Suprapubic skin (tissue), 4 donors: Measurements from ENCODE around the gene USHBP1. TPM values are rescaled to one million over a fixed set of nuclear protein-coding genes. Genes with fewer than 3 reads are reported as not detected.
A peak's percentile ranks its signal among the peaks of the same experiment; 100 is the strongest.

Experiments
- DNase-seq, 2 donors: peaks; one replicate each; pipeline ENCODE4 v3.0.0-alpha.2; 2019; ENCODE audit warnings: low spot score in 2 of 2
- H3K27ac ChIP-seq: fragments of 200-600 bp; sonication (generic); one replicate; pipeline ENCODE4 v1.5.1; 2019
- H3K27me3 ChIP-seq: fragments of 200-600 bp; sonication (generic); one replicate; pipeline ENCODE4 v1.5.1; 2019
- H3K36me3 ChIP-seq: fragments of 200-600 bp; sonication (generic); one replicate; pipeline ENCODE4 v1.5.1; 2019
- H3K4me1 ChIP-seq: fragments of 200-600 bp; sonication (generic); one replicate; pipeline ENCODE4 v1.5.1; 2019
- H3K4me3 ChIP-seq: fragments of 200-600 bp; sonication (generic); one replicate; pipeline ENCODE4 v1.5.1; 2019; ENCODE audit warnings: mild to moderate bottlenecking
- H3K9me3 ChIP-seq: fragments of 200-600 bp; sonication (generic); one replicate; pipeline ENCODE4 v1.5.1; 2019
- EP300 ChIP-seq: sonication (generic); formaldehyde crosslinking; IDR thresholded peaks from one replicate; pipeline ENCODE4 v1.6.1; 2017; ENCODE audit warnings: antibody characterized with exemption
- POLR2A ChIP-seq, 2 donors: fragments of 450-650 bp; IDR thresholded peaks; one replicate each; pipeline ENCODE4 v1.6.1; 2017; ENCODE audit warnings: antibody characterized with exemption in 2 of 2, mild to moderate bottlenecking in 2 of 2, moderate library complexity in 2 of 2
- POLR2AphosphoS5 ChIP-seq, 3 donors: sonication (generic); formaldehyde crosslinking; IDR thresholded peaks; one replicate each; pipeline ENCODE4 v1.6.1; 2017; ENCODE audit warnings: antibody characterized with exemption in 3 of 3
- WGBS: methylation state at CpG from one replicate; pipeline ENCODE4 v1.1.5; 2018; 5-methylcytosine and 5-hydroxymethylcytosine counted together
- total RNA-seq, 4 donors: library from RNA; depleted of rRNA; stranded (reverse); fragments of >200 nt; gene quantifications; one replicate each; pipeline ENCODE4 v1.1.0, GENCODE V29; 2016
- TF ChIP-seq, protein P1 (sequence below), 2 donors: fragments of 200-600 bp in 1 of 2; fragments of 450-650 bp in 1 of 2; sonication (generic) in 1 of 2; IDR thresholded peaks; one replicate each; pipeline ENCODE4 v1.5.1; 2016 to 2019; ENCODE audit warnings: antibody characterized with exemption in 2 of 2, mild to moderate bottlenecking in 1 of 2, moderate library complexity in 1 of 2

The USHBP1 gene
- total RNA-seq, 4 donors from 2014 or later: 1.2 to 8.4 (median 2.1) TPM

GRCh38 chr19:17235971-17236777 lies 28.4 kb downstream of the USHBP1 start:
- Histone ChIP-seq H3K27me3 (no peaks in the 10 kb centered on the region), H3K4me3 (peak overlapping the region; percentile 59), H3K4me1 (peaks cover 30% of the 10 kb centered on the region), H3K9me3 (no peaks in the 10 kb centered on the region), H3K27ac (peak overlapping the region; percentile 40), H3K36me3 (peaks cover 45% of the 10 kb centered on the region)
- 9% methylated on average over 17 of the region's 27 CpGs for WGBS
- TF ChIP-seq POLR2A (IDR thresholded peaks at IDR 0.05): no peak
- no peak for TF ChIP-seq EP300
- TF ChIP-seq, protein P1, sequence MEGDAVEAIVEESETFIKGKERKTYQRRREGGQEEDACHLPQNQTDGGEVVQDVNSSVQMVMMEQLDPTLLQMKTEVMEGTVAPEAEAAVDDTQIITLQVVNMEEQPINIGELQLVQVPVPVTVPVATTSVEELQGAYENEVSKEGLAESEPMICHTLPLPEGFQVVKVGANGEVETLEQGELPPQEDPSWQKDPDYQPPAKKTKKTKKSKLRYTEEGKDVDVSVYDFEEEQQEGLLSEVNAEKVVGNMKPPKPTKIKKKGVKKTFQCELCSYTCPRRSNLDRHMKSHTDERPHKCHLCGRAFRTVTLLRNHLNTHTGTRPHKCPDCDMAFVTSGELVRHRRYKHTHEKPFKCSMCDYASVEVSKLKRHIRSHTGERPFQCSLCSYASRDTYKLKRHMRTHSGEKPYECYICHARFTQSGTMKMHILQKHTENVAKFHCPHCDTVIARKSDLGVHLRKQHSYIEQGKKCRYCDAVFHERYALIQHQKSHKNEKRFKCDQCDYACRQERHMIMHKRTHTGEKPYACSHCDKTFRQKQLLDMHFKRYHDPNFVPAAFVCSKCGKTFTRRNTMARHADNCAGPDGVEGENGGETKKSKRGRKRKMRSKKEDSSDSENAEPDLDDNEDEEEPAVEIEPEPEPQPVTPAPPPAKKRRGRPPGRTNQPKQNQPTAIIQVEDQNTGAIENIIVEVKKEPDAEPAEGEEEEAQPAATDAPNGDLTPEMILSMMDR (IDR thresholded peaks at IDR 0.05): no peak
- no peak for TF ChIP-seq POLR2AphosphoS5 (IDR thresholded peaks at IDR 0.05)
- DNase-seq: no peak

DNA sequence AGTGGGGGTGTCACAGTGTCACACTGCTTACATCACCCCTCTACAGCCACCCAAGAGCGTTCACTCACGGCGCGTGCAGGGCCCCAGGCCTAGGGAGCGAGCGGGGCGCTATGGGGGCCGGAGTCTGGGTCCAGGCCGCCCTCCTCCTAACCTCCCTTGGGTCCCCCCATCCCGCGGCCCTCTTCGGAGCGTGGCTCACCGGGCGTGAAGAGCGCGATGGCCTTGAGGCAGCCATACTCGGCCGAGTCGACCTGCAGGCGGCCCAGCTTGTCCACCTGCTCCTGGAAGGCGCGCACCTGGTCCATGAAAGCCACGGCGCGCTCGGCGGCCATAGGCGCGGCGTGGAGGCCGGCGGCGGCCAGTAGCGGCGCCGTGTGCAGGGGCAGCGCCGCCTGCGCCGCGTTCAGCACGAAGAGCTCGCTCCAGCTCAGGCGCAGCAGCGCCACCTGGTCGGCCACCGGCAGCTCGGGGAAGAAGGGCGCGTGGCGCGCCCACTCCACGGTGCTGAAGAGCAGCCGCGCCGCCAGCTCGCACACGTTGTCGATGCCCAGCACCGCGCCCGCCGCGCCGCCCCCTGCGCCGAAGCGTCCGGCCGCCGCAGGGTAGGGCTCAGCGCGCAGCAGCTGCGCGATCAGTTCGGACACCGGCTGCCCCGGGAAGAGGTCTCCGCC lies 29.1 kb downstream of the USHBP1 start:
- peak overlapping the region; percentile 40 for H3K27ac ChIP-seq
- peaks cover 30% of the 10 kb centered on the region for H3K4me1 ChIP-seq
- WGBS: no CpG with 5 or more reads among the region's 80 CpGs
- peaks cover 37% of the 10 kb centered on the region for H3K36me3 ChIP-seq
- TF ChIP-seq EP300 (no peak), POLR2A (IDR thresholded peaks at IDR 0.05) (no peak), POLR2AphosphoS5 (IDR thresholded peaks at IDR 0.05) (no peak)
- TF ChIP-seq, protein P1 (IDR thresholded peaks at IDR 0.05): peak; percentile 19 to 62
- DNase-seq: no peak
- peak overlapping the region; percentile 59 for H3K4me3 ChIP-seq
- H3K27me3 ChIP-seq: no peaks in the 10 kb centered on the region
- H3K9me3 ChIP-seq: no peaks in the 10 kb centered on the region

GRCh38 chr19:17234911-17235299 lies 29.6 kb downstream of the USHBP1 start:
- TF ChIP-seq, protein P1 (IDR thresholded peaks at IDR 0.05): no peak
- no peak for DNase-seq
- WGBS: 19% methylated on average over 7 of the region's 11 CpGs
- Histone ChIP-seq H3K4me1 (peaks cover 30% of the 10 kb centered on the region), H3K9me3 (no peaks in the 10 kb centered on the region), H3K4me3 (peak overlapping the region; percentile 59), H3K36me3 (peaks cover 32% of the 10 kb centered on the region), H3K27ac (peak overlapping the region; percentile 40), H3K27me3 (no peaks in the 10 kb centered on the region)

DNA sequence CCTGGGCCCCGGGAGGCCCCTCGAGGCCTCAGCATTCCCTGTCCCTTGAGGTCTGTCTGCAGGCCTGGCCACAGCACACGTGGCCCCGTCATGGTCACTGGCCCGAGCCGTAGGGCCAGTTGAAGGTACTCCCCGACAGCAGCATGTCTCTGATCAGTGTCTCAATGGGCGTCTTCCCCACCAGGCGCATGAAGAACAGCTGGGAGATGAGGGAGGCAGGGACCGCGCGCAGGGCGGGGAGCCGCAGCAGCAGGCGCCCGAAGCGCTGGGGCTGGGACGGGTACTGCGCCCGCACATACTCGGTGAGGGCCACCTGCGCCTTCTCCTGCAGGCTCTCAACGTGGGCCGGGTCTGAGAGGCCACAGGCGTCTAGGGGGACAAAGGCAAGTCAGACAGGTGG lies 32.3 kb downstream of the USHBP1 start:
- DNase-seq: no peak
- Histone ChIP-seq H3K4me1 (peaks cover 35% of the 10 kb centered on the region), H3K27me3 (no peaks in the 10 kb centered on the region), H3K27ac (no peak overlapping the region), H3K36me3 (peaks cover 23% of the 10 kb centered on the region), H3K9me3 (no peaks in the 10 kb centered on the region), H3K4me3 (no peak overlapping the region)
- WGBS: 87% methylated on average over 24 of the region's 25 CpGs
- TF ChIP-seq POLR2AphosphoS5 (IDR thresholded peaks at IDR 0.05): no peak
- TF ChIP-seq POLR2A (IDR thresholded peaks at IDR 0.05): no peak
- no peak for TF ChIP-seq EP300

GRCh38 chr19:17229890-17230289 lies 34.7 kb downstream of the USHBP1 start:
- TF ChIP-seq, protein P1 (IDR thresholded peaks at IDR 0.05): no peak
- TF ChIP-seq EP300 (no peak), POLR2AphosphoS5 (IDR thresholded peaks at IDR 0.05) (no peak), POLR2A (IDR thresholded peaks at IDR 0.05) (no peak)
- peaks cover 23% of the 10 kb centered on the region for H3K36me3 ChIP-seq
- H3K27me3 ChIP-seq: no peaks in the 10 kb centered on the region
- no peaks in the 10 kb centered on the region for H3K9me3 ChIP-seq
- 96% methylated on average over 3 of the region's 3 CpGs for WGBS
- H3K27ac ChIP-seq: no peak overlapping the region
- H3K4me3 ChIP-seq: no peak overlapping the region
- H3K4me1 ChIP-seq: peaks cover 28% of the 10 kb centered on the region
- no peak for DNase-seq
